ENCODE measurements around the gene VSTM2A. TPM values are rescaled to one million over a fixed set of nuclear protein-coding genes. Genes with fewer than 3 reads are reported as not detected.
"Not testable (repeated sequence)": the region's sequence is repeated elsewhere in the genome, so short reads cannot be mapped to it uniquely, and the experiment has no call there.

VSTM2A gene, protein sequence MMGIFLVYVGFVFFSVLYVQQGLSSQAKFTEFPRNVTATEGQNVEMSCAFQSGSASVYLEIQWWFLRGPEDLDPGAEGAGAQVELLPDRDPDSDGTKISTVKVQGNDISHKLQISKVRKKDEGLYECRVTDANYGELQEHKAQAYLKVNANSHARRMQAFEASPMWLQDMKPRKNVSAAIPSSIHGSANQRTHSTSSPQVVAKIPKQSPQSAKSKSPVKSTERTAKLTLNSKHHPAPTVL
- not detected in 2 replicates for total RNA-seq

DNA sequence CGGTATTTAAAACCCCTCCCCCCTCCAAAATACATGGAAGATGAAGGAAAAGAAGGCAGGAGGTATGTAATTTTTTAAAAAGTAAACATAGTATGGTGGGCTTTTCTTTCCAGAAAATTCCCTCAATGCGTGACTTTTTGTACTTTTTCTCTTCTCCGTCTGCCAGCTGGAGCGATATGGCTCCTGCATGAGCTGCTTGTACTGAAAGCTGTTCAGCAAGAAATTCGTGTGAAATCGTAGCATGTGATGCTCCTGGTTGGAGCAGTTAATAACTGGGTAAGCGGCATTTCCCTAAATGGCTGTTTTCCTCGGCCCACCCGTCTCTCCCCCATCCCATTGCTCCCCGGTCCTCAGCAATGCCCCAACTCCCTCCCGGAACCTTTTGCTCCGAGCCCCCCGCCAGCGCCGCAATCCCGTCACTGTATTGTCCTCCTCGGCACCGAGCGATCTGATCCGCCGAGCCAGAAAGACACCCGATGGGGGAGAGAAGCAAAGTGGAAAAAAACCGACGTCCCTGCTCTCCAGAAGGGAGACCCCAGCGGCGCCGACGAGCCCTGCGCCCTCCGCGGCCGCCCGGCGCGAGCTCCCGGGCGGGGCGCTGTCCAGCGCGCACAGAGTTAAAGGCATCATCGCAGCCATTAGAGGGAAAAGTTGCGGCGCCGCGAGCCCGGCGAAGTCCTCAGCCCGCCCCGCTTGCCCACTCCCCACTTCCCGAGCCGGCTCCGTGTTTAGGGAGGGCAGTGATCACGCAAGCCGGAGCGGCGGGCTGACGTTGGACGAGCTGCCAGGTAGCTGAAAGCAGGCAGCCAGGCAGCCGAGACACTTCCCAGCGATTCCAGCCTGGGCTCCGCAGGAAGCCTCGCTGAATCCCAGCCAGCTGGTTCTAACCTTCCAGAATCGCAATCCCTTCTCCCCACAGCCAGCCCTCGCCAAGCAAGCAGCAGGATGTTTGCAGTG, at the start of gene VSTM2A:
TSS of gene VSTM2A (plus strand) at position 707 of the 957 bp plus-strand sequence. CDS start 356 bp downstream, outside the sequence.
- no peak for DNase-seq (ENCODE audit: low read depth in 2 of 2)

DNA sequence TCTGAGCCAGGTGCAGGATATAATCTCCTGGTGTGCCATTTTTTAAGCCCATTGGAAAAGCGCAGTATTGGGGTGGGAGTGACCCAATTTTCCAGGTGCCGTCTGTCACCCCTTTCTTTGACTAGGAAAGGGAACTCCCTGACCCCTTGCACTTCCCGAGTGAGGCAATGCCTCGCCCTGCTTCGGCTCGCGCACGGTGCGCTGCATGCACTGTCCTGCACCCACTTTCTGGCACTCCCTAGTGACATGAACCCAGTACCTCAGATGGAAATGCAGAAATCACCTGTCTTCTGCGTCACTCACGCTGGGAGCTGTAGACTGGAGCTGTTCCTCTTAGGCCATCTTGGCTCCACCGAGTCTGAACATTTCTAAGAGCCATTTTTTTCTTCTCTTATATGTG, 37.6 kb upstream of the VSTM2A start:
- DNase-seq (ENCODE audit: low read depth in 2 of 2) = not testable (repeated sequence)

DNA sequence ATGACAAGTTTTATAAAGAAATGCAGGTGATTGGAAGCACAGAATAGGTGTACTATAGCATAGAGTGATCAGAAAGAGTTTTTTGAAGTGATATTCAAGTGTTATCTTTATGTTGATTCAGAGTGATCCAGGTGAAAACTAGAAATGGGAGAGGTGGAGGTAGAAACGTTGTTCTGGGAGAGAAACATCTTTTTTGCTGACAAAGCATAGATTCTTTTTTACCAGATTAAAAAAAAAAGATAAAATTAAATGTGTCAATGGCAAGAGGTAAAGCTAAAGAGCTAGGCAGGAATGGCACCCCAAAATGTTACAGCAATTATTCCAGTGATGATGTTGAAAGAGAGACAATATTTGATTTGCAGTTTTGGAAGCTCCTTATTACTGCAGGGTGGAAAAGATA, 12.6 kb upstream of the VSTM2A start:
- no peak for DNase-seq (ENCODE audit: low read depth in 2 of 2)

DNA sequence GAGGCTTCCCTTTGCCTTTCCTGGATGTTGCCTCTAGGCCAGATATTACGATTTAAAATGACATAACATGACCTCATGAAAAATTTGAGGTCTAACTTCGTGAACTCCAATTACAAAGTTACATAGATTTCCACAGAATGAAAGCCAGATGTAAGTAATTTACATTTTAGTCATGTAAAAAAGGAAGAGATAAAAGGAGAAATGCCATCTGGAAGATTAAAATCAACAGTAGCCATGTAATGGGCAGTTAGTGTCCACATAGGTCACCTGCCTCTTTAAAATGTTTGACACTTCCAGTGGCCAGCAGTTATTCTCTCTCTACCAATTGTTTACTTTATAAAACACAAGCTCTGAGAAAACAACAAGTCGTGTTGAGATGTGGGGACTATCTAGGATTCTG, 4.1 kb upstream of the VSTM2A start:
- no peak for DNase-seq (ENCODE audit: low read depth in 2 of 2)

DNA sequence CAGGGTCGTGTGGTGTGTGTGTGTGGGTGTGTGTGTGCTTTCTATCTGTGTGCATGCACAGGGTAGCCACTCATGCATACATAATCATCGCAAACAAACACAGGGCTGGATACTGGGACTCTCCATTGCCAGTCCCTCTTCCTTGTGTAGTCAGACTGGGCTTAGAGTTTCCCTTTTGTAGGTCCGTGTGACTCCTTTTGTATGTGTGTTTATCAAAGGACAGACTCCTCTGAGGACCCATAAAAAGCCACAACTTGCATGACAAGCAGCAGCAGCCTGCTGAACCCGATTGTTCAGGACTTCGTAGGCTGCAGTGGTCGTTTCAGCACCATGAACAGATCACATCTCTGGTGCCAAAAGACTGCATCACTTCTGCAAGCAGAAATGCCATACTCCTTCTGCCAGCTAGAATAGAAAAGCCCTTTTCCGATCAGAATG, 895 bp downstream of the VSTM2A start:
- DNase-seq (ENCODE audit: low read depth in 2 of 2) = peak in 1 of 2 donors; percentile 21

DNA sequence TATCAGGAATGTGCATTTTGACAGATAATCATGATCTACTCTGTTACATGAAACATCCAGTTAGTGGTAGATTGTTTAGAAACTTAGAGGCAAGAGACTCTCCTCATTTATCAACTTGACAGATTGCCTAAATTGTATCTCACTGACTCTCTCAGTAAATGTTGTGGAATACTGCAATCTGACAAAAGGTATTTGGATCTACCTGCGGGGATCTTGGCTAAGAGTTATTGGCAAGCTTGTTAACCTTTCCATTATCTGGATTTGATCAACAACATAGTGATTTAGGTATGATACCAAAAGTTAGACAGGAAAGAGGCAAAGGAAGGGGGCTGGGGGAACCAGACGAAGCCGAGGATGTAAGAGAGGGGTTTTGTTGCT, 2.0 kb downstream of the VSTM2A start:
- no peak for DNase-seq (ENCODE audit: low read depth in 2 of 2)

DNA sequence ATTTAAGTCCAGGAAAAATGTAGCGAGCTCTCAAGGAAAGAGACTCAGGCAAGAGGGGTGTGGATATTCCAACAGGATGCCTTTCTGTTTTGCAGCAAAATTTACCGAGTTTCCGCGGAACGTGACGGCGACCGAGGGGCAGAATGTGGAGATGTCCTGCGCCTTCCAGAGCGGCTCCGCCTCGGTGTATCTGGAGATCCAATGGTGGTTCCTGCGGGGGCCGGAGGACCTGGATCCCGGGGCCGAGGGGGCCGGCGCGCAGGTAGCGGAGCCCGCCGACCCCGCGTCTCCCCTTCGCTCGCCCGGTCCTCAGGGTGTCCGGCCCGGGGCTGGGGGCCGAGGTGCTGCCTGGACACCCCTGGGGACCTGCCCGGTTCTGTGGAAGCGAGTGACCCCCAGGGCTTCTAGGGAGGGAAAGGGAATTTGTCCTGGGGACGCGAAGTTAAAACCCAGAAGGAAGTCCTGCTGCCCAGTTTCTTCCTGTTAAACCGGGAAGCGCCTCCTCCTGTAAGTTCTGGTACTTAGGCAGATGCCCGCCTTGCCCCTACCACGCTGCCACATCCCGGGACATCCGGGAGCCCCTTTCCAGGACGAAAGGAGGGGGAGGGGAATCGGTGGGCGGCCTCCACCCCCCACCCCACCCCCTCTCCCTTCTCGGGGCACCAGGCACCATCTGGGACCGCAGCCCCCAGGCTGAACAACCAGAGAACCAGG, 2.5 kb downstream of the VSTM2A start:
- DNase-seq (ENCODE audit: low read depth in 2 of 2) = no peak

DNA sequence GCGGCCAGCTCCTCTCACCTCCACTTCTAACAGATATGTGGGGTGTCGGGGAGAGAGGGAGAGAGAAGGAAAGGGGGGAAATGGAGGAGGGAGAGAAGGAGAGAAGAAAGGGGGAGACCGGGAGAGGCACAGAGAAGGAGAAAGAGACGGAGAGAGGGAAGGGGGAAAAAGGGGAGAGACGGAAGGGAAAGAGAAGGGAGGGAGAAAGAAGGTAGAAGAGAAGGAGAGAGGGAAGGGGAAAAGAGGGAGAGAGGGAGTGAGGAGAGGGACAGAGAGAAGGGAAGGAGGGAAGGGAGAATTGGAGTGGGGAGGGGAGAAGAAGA, 3.0 kb downstream of the VSTM2A start:
- DNase-seq (ENCODE audit: low read depth in 2 of 2) = no peak

DNA sequence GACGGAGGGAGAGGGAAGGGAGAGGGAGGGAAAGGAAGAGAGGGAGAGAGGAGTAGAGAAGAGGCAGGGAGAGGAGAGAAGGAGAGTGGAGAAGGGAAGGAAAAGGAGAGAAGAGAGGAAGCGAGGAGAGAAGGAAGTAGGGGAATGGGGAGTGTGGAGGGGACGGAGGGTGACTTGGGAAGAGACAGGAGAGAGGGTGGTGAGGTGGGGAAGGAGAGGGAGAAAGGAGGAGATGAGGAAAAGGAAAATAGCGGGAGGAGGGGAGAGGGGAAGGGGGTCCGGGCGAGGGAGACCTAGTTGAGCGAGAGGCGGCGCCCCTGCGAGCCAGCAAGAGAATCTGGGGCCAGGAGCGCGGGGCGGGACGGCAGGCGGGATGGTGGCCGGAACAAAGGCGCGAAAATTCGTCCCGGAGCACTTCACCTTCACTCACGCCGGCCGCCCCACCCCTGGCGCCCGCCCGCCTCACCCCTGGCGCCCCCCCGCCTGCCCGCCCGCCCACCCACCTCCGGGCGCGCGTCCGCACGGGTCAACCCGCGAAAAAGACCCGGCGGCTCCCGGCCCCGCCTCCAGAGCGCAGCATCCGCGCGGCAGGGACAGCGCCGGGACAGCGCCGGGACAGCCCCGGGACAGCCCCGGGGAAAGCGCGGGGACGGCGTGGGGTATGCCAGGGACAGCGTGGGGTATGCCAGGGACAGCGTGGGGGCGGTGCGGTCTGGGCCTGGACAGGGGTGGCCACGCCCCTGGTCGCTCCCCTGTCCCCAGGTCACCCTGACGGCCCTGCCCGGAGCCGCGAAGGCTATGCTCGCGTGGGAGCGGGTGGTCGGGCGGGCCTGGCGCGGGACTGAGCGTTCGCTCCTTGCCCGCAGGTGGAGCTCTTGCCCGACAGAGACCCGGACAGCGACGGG, 4.2 kb downstream of the VSTM2A start:
- DNase-seq (ENCODE audit: low read depth in 2 of 2) = no peak

DNA sequence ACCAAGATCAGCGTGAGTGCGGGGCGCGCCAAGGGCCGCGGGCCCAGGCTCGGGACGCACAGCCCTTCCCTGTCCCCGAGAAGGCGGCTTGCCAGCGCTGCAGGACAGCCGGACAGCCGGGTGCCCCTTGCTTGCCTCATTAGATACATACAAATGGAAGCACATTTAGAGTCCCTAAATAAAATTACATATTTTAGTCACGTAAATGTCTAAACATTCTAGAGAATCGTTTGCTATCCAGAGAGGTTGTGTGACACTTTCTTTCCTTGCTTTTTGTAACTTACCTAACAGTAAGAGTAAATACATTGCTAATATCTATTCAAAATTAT, 4.8 kb downstream of the VSTM2A start:
- DNase-seq (ENCODE audit: low read depth in 2 of 2) = no peak

DNA sequence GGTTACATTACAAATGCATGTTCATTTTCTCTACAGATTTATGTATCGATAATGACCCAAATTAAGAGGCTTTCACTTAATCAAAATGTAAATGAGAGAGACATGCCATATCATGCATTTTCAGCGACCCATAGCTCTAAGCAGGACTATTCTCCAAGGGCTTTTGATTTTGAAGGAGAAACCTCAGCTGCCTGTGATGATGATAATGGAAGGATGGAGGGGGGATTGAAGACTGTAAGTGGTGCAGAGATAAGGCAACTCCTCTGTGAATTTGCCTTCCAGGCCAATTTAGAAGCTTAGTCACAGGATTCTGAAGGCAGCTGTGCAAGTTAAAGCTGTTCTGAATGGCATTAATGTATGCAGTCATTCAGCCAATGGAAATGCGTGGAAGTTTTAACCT, 8.3 kb downstream of the VSTM2A start:
- DNase-seq (ENCODE audit: low read depth in 2 of 2) = no peak

DNA sequence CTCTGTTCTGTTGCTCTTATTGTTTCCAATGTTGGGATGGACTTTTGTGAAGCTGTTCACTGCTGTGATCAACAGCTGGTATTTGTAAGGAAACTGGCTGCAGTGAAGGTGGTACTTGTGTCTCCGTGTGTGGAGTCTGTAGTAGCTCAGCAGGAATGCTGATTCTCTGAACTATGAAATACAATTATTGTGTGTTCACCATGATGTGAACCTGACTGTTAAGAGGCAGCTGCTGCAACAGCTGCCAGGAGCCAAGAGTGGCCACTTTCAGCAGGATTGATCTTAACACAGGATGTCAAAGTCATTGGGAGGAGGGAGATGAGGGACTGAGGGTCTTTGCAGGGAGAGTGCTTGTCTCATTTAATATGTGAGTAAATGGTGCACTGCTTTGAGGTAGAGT, 13.9 kb downstream of the VSTM2A start:
- DNase-seq (ENCODE audit: low read depth in 2 of 2) = no peak

DNA sequence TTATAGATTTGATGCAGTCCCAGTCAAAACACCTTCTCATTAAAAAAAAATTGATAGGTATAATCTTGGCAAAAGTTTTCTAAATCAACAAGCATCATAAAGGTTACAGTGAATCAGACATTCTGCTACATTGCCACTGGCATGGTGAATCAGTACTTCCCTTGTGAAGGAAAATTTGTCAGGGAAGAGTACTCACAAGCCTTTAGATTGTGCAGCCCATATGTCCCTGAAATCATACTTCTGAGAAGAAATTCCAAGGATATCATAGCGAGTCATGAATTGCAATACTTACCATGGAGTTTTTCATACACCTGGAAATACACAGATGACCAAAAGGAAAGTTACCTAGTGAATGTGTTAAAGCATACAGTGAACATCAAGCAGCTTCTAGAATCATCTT, 17.2 kb downstream of the VSTM2A start:
- DNase-seq (ENCODE audit: low read depth in 2 of 2) = no peak

DNA sequence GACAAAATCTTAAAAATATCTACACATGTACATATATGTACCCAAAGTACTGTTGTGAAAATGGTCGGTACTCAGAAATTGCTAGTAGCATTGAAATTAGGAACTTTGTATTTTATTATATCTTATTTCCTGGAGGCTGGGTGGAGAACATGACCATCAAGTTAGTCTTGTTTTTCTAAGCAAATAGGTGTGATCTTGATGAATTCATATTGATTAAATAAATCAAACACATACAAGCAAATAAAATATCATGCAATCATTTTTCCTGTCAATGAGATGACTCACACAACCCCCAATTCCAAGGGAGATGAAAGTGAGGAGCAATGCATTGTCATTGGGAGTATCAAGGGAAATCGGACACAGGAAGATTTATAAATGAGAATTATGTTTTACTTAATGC, 18.0 kb downstream of the VSTM2A start:
- DNase-seq (ENCODE audit: low read depth in 2 of 2) = no peak

DNA sequence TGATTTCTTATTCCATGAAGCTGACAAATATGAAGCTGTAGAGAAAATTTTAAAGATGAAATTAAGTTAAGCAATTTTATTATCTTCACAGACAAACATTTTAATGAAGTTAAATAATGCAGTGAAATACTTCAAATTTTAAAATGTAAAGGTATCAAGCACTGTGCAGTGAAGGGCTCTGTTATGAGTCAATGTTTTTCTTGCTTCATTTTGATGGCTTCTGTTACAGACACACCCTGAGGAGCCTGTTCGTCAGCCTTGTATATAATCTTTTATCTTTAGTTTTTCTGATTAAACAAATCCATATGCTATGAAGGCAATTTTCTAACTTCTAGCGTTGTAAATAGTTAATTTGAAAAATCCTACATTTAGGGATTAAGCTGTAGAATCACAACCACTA, 18.5 kb downstream of the VSTM2A start:
- no peak for DNase-seq (ENCODE audit: low read depth in 2 of 2)

DNA sequence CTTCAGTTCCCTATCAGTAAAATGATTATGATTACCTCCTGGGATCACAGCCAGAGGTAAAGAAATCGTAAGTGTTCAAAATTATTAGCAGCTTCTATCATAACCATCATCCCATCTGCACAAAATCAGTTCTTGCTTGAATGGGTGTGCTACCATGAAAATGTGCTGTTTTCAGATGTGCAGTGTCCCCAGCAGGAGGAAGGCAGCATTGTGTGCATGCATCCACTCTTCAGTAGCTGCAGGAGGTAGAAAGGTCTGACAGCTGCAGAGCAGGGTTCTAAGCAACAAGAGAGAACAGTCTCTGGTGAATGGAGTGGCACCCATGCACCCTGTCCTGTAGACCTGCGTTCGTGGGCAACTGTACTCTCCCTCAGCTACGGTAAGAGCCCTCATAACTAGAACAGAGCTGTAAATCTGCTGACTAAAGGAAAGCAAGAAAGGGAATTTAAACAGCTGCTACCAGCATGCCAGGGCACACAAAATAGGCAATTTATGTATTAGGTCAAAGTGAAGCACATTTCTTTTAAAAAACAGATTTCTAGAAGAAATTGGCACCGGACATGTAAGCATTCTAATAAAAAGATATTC, 21.2 kb downstream of the VSTM2A start:
- no peak for DNase-seq (ENCODE audit: low read depth in 2 of 2)

DNA sequence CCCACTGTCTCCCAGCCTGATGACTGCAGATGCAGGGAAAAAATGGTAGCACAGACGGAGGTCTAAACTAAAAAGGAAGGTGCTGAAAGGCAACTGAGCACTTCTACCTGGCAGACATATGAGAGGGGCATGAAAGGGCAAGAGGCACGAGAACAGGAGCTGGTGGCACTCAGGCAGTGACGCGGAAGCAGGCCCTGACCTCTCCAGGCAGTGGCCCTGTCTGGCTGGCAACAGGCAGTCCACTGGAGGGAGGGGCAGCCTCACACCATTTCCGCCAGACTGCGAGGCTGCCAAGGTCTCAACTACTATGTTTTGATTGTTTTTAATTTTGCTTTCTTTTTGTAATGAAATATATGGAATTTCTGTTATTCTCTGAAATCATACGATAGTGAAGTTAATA, 23.3 kb downstream of the VSTM2A start:
- no peak for DNase-seq (ENCODE audit: low read depth in 2 of 2)

DNA sequence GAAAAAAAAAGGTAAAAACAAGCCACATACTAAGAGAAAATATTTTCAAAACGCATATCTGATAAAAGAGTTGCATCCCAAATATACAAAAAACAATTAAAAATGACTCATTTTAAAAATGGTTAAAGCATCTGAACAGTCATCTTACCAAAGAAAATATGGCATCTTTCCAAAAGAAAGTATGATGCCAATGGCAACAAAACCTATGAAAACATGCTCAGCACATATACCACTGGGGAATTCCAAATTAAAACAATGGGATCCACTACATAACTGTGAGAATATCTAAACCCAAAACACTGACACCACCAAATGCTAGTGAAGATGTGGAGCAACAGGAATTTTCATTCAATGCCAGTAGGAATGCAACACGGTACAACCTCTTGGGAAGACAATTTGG, 39.3 kb downstream of the VSTM2A start:
- no peak for DNase-seq (ENCODE audit: low read depth in 2 of 2)

DNA sequence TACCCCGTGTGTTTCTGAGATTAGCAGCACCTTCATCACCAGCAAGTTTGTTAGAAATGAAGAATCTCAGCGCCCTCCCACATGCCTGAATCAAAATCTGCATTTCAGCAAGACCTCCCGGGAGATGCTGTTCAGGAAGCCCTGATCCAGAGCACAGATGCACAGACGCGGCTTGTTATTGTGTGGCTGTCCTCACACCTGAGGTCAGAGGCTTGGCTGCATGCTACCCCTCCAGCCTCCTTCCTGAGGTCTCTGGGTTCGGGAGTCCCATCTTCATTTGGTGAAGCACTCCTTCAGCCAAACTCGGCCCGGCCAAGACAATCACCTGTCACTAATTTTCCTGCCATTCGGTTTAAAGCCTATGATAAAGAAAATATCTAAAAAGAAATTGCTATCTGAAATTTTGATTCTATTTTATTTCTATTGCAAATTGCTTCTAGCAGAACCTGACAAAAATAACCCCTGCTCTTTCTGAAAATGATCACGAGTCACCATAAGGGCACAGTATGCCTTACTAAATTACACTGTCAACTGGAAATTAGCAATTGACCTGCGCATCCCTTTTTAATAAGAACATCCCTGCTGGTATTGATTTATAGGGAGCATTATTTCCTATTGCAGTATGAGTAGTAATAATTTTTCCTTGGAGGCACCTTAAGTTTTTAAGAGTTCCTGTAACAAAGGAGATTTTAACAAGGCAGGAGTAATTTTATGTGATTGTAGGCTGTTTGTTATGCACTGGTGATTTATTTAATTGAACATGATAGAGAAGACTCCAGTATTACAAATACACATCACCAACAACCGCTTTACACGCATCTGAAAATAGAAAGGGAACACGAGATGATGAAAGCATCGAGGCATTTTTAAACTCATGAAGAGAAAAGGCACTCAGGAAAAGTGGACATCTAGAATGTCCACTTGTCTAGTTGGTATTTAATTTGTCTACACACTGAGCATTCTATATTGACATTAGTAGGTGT, 49.5 kb downstream of the VSTM2A start:
- DNase-seq (ENCODE audit: low read depth in 2 of 2) = no peak

DNA sequence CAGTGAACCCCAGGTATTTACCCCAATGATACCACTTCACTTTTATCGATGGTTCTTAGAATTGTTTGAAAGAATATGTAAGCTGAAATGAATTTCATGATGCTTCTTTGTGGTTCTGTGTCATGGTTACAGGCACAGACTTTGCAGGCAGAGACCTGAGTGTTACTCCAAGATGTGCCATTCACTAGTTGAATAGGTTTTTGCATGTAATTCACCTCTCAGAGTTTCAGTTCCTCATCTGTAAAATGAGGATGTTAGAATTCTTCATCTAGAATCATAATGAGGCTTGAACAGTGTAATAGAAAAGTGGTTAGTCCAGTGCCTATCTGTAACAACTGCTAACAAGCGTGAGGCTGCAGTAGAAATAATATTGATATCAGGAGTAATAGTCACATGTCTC, 54.6 kb downstream of the VSTM2A start:
- no peak for DNase-seq (ENCODE audit: low read depth in 2 of 2)

Data from dermis microvascular lymphatic vessel endothelial cell (primary cell).